Duodenal mucosa (tissue), 2 donors: ENCODE results near the gene CDH16.
"Not testable (repeated sequence)": the region's sequence is repeated elsewhere in the genome, so short reads cannot be mapped to it uniquely, and the experiment has no call there.

Source experiments
- H3K27ac ChIP-seq: one replicate; pipeline ENCODE4 v1.7.0; 2013; ENCODE audit warnings: low read depth, low read length
- H3K27me3 ChIP-seq, 2 donors: one replicate each; pipeline ENCODE4 v1.7.0; 2013; ENCODE audit warnings: low read length in 2 of 2, control low read depth in 1 of 2; ENCODE audit not compliant: insufficient read depth in 2 of 2, control insufficient read depth in 1 of 2
- H3K36me3 ChIP-seq, 2 donors: one replicate each; pipeline ENCODE4 v1.7.0; 2013; ENCODE audit warnings: low read length in 2 of 2, control low read depth in 1 of 2; ENCODE audit not compliant: insufficient read depth in 2 of 2, control insufficient read depth in 1 of 2
- H3K4me1 ChIP-seq, 2 donors: one replicate each; pipeline ENCODE4 v1.7.0; 2013; ENCODE audit warnings: low read length in 2 of 2, control low read depth in 1 of 2; ENCODE audit not compliant: insufficient read depth in 2 of 2, control insufficient read depth in 1 of 2
- H3K4me3 ChIP-seq, 2 donors: one replicate each; pipeline ENCODE4 v1.7.0; 2013; ENCODE audit warnings: low read length in 2 of 2, low read depth in 1 of 2
- H3K9ac ChIP-seq, 2 donors: one replicate each; pipeline ENCODE4 v1.7.0; 2013; ENCODE audit warnings: low read length in 2 of 2, low read depth in 1 of 2
- H3K9me3 ChIP-seq, 2 donors: one replicate each; pipeline ENCODE4 v1.7.0; 2013; ENCODE audit warnings: low read length in 2 of 2, control low read depth in 1 of 2; ENCODE audit not compliant: control insufficient read depth in 1 of 2

Gene CDH16

DNA sequence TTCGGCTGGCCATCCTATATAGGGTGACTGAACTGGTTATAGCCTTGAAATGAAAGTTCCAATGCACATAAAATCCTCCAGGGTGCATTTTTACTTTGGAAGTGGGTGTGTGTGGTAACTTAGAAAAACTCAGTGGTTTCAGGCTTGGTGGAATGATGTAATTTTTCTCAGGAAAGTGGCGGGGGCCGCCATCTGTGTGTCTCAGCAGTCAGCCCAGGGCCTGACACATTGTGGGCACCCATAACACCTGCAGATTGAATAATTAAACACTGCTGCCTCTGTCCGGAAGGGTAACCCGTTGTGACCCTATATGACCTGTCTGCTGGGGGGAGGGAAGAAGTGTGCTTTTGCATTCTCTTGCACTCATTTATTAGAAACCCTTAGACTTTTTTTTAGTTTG lies 40.6 kb downstream of the CDH16 start:
- no peaks in the 10 kb centered on the region for H3K27me3 ChIP-seq
- H3K36me3 ChIP-seq: no peaks in the 10 kb centered on the region
- H3K4me3 ChIP-seq: no peak overlapping the region
- H3K9me3 ChIP-seq: no peaks in the 10 kb centered on the region
- H3K27ac ChIP-seq: no peak overlapping the region
- H3K4me1 ChIP-seq: peaks cover 14 to 15% of the 10 kb centered on the region in 2 donors
- H3K9ac ChIP-seq: no peak overlapping the region

DNA sequence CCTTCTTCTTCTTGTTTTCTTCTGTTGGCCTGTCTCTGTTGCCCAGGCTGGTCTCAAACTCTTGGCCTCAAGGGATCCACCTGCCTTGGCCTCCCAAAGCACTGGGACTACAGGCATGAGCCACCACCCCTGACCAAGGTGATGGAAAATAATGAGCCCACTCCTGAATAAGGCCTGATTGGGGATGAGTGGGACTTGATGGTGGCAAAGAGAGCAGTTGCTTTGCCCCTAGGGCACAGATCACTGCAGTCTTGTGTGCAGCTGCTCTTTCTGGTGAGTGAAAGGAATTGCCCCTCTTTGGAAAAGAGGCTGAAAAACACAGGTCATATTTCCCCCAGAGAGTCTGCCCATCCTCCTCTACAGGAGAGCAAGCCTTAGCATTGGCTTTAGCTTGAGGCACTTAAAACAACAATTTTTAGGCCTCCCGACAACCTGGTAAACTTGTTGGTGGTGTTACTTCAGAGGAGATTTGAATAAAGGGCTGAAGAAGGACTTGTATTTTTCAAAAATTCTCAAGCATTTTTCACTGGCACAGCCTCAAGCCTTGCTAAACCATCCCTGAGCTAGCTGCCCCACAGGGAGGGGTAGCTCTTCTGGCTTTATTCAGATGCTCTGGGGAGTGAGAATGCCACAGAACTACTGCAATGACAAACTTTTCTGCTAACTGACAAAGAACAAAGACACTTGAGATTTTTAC lies 44.5 kb downstream of the CDH16 start:
- no peaks in the 10 kb centered on the region for H3K9me3 ChIP-seq
- H3K27me3 ChIP-seq: no peaks in the 10 kb centered on the region
- H3K36me3 ChIP-seq: no peaks in the 10 kb centered on the region
- H3K9ac ChIP-seq: no peak overlapping the region
- H3K27ac ChIP-seq: no peak overlapping the region
- no peak overlapping the region for H3K4me3 ChIP-seq
- peaks cover 24 to 25% of the 10 kb centered on the region in 2 donors for H3K4me1 ChIP-seq

DNA sequence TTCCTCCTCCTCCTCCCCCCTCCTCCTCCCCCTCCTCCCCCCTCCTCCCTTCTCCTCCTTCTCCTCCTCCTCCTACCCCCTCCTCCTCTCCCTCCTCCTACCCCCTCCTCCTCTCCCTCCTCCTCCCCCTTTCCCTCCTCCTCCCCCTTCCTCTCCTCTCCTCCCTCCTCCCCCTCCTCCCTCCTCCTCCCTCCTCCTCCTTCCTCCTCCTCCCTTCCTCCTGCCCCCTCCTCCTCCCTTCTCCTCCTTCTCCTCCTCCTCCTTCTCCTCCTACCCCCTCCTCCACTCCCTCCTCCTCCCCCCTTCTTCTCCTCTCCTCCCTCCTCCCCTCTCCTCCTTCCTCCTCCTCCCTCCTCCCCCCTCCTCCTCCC lies 45.0 kb downstream of the CDH16 start:
- Histone ChIP-seq H3K4me3 (no peak overlapping the region), H3K36me3 (no peaks in the 10 kb centered on the region), H3K27ac (no peak overlapping the region), H3K27me3 (no peaks in the 10 kb centered on the region), H3K9me3 (no peaks in the 10 kb centered on the region), H3K4me1 (peaks cover 24 to 25% of the 10 kb centered on the region in 2 donors), H3K9ac (peak overlapping the region in 1 of 2 donors; percentile 7)

DNA sequence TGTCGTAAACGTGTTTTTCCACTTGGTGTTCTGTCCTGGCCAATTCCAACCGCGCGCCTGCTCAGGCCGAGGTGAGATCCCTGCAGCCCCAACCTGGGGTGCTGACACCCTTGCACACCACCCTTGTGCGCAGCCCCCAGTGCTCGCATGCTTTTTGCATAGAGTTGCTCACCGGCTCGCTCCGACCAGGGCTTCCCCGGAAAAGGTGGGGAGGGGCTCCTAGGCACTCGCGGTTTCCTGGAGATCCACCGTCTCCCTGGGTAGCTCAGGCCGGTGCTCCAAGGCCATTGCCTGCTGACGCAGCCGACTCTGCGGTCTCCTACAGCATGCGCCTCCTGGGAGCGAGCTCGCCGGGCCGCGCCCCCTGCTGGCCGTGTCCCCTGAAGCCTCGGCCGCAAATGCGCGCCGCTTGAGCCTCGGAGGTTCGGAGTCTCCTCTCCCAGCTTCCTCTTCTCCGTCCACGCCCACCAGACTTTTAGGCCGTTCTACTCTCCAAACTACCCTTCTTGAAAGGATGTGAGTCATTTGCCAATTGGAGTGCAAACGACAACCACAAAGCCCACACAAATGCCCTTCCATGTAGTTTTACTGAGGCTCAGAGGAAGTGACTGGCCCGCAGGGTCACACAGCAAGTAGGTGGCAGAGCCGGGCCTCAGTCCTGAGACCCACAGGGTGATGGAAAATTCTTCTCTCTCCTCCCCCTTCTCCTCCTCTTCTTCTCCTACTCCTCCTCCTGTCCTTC lies 45.6 kb downstream of the CDH16 start:
- H3K27ac ChIP-seq: peak overlapping the region; percentile 41

DNA sequence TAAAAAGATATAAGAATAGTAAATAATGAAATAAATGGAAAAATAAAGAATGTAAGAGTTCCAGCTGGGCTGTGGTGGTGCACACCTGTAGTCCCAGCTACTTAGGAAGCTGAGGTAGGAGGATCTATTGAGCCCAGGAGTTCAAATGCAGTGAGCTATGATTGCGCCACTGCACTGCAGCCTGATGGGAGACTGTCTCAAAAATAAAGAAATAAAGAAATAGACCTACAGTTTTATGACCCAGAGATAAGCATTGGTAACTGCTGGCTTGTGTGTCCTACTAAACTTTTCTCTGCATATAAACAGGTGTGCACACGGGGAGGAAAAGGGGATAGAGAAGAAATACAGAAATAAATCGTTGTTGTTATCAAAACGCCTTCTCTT lies 46.1 kb downstream of the CDH16 start:
- no peaks in the 10 kb centered on the region for H3K36me3 ChIP-seq
- peaks cover 17 to 19% of the 10 kb centered on the region in 2 donors for H3K4me1 ChIP-seq
- H3K9me3 ChIP-seq: no peaks in the 10 kb centered on the region
- no peaks in the 10 kb centered on the region for H3K27me3 ChIP-seq
- H3K4me3 ChIP-seq: peak overlapping the region; percentile 36 to 68
- peak overlapping the region; percentile 41 for H3K27ac ChIP-seq
- H3K9ac ChIP-seq: peak overlapping the region; percentile 7 to 71

More for the DNA sequence above, 45.6 kb downstream of the CDH16 start:
- H3K9me3 ChIP-seq: no peaks in the 10 kb centered on the region
- peak overlapping the region; percentile 7 to 71 for H3K9ac ChIP-seq
- H3K4me3 ChIP-seq: peak overlapping the region; percentile 36 to 68
- H3K27me3 ChIP-seq: no peaks in the 10 kb centered on the region
- peaks cover 19 to 22% of the 10 kb centered on the region in 2 donors for H3K4me1 ChIP-seq
- H3K36me3 ChIP-seq: no peaks in the 10 kb centered on the region

DNA sequence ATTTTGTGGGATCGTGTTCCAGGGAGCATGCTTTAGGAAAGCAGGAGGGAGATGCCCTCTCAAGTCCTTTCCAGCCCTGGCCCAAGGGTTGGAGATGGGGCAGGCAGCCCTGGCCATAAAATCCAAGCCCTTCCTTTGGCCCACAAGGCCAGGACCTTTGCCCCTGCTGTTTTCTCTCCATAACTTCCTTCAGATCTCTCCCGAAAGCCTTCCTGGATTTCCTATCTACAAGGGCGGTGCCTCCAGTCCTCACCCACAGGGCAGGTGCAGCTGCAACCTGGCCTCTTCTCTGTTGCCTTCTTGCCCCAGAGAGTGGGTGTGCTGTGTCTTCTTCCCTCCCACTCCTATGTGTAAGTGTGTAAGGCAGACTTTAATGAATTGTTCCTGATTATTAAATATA lies 46.8 kb downstream of the CDH16 start:
- peak overlapping the region in 1 of 2 donors; percentile 21 for H3K9ac ChIP-seq
- H3K27me3 ChIP-seq: no peaks in the 10 kb centered on the region
- H3K36me3 ChIP-seq: no peaks in the 10 kb centered on the region
- no peak overlapping the region for H3K4me3 ChIP-seq
- no peak overlapping the region for H3K27ac ChIP-seq
- H3K4me1 ChIP-seq: peaks cover 17 to 19% of the 10 kb centered on the region in 2 donors
- no peaks in the 10 kb centered on the region for H3K9me3 ChIP-seq

DNA sequence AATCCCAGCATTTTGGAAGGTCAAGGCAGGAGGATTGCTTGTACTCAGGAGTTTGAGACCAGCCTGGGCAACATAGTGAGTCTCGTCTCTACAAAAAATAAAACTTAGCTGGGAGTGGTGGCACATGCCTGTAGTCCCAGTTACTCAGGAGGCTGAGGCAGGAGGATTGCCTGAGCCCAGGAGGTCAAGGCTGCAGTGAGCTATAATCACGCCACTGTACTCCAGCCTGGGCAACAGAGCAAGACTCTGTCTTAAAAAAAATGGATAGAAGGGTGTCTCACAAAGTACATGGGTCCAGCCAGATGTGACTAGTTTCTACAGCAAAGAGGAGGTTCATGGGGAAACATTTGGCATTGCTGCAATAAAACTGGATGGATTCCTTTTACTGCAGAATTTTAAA lies 47.3 kb downstream of the CDH16 start:
- H3K27me3 ChIP-seq, H3K9me3 ChIP-seq, H3K27ac ChIP-seq, H3K4me3 ChIP-seq, H3K36me3 ChIP-seq: not testable (repeated sequence)
- Histone ChIP-seq H3K9ac (peak overlapping the region in 1 of 2 donors; percentile 21), H3K4me1 (peaks cover 17 to 19% of the 10 kb centered on the region in 2 donors)

DNA sequence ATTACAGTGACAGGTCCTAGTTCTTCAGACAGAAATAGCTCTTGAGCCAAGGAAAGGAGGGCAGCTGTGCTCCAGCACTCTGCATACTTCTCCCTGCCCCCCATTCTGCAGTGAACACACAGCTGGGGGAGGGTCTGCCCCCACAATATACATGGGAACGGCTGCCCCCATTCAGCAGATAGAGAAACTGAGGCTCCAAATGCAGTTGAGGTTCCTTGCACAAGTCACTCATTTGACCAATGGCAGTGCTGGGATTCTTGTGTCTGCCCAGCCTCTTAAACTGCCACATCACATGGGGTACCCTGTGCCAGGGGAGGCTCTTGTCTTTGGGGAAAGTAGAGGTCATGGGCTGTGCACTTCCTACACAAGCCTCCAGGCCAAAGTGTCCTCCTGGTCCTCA lies 49.3 kb downstream of the CDH16 start:
- Histone ChIP-seq H3K9ac (no peak overlapping the region), H3K4me1 (peaks cover 17 to 19% of the 10 kb centered on the region in 2 donors), H3K27ac (no peak overlapping the region), H3K9me3 (no peaks in the 10 kb centered on the region), H3K36me3 (no peaks in the 10 kb centered on the region), H3K27me3 (no peaks in the 10 kb centered on the region), H3K4me3 (no peak overlapping the region)

DNA sequence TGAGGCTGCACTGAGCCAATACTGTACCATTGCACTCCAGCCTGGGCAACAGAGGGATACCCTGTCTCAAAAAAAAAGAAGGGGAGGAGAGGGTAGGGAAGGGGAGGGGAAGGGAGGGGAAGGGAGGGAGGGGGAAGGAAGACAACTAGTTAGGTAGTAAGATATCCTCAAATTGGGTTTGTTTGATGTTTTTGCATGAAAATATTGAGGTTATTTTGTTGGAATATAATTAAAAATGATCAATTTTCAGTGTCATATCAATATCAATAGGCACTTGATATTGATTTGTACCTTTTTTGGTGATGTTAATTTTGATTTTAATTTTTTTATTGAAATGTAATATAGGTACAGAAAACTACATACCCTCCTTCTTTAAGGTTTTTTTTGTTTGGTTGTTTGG lies 55.0 kb downstream of the CDH16 start:
- Histone ChIP-seq H3K27me3 (no peaks in the 10 kb centered on the region), H3K9ac (no peak overlapping the region), H3K36me3 (no peaks in the 10 kb centered on the region), H3K27ac (no peak overlapping the region), H3K4me1 (no peaks in the 10 kb centered on the region), H3K9me3 (no peaks in the 10 kb centered on the region), H3K4me3 (no peak overlapping the region)

DNA sequence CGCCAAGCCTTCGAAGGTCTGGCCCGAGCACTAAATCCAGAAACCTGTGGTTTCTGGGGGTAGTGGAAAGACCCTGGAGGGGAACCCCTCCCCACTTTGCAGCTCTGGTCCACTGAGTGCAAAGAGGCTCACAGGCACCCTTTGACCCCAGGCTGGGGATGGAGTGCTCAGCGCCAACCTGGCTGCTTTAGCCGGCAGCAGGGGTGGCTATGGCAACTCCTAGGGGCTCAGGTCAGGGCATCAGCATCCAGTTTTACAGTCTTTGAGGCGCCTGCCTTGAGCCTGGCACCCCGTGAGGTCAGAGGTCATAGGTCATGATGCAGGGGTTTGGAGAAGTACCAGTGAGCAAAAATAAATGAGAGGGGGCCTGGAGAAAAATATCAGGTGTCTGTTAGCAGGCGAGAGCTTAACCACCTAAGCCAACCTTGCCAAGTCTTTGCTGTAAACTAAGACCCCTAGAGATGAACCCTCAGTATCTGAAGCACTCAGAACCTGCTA lies 56.6 kb downstream of the CDH16 start:
- Histone ChIP-seq H3K27me3 (no peaks in the 10 kb centered on the region), H3K27ac (no peak overlapping the region), H3K36me3 (no peaks in the 10 kb centered on the region), H3K9me3 (no peaks in the 10 kb centered on the region), H3K4me3 (no peak overlapping the region), H3K9ac (no peak overlapping the region), H3K4me1 (no peaks in the 10 kb centered on the region)
